ENCODE measurements around the gene ELFN2.

DNA sequence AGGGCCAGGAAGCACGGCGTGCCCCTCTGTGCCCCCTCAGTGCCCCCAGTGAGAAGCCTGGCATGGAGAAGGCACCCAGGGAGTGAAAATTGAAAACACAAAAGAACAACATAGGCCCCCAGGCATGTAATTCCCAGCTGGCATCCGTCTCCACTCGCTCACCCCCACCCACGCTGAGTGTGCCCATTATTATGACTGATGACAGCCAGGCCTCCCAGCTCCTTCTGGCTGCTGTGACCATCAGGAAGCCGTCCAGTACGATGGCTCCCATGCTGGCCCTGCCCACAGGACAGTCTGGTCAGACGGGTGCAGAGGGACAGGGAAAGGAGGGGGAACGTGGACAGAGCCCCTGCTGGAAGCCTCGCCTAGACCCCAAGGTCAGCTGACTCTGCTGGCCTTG is 30.1 kb downstream of the ELFN2 start:
- no peak for TF ChIP-seq CTCF (IDR thresholded peaks at IDR 0.05)
- no peak for TF ChIP-seq POLR2A (IDR thresholded peaks at IDR 0.05)
- no peak for TF ChIP-seq POLR2AphosphoS5 (IDR thresholded peaks at IDR 0.05)

Measured in prostate gland (tissue), 2 donors.